Activated CD4-positive, alpha-beta T cell treated with anti-CD3 and anti-CD28 coated beads for 1 hour (primary cell): ENCODE data around the gene TICAM1.
"Not testable (repeated sequence)": the region's sequence is repeated elsewhere in the genome, so short reads cannot be mapped to it uniquely, and the experiment has no call there.

Source experiments
- DNase-seq: peaks from one replicate; pipeline ENCODE4 v3.0.0-alpha.2; 2020

TICAM1 gene

GRCh38 chr19:4803736-4804695 is 27.5 kb downstream of the TICAM1 start:
- DNase-seq, result peak; percentile 53

DNA sequence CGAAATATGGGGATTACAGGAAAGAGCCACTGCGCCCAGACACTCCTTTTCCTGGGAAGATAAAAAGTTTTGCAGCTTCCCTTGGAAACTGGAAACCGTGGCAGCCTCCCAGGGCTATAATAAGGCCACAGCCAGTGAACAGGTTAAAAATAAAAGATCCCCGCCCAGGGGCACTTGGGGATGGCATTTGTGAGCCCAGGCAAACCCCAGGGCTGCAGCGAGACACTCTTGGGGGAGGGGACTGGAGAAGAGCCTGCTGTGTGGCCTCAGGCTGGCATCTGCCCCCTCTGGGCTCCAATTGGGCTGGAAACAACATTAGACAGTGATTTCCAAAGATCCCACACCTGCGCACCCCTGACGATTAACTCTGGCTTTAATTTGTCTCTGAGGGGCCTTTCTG is 28.8 kb downstream of the TICAM1 start:
- no peak for DNase-seq

GRCh38 chr19:4801085-4801619 is 30.4 kb downstream of the TICAM1 start:
- DNase-seq, result no peak

- DNase-seq, result no peak
These were observed 30.9 kb downstream of the TICAM1 start for GRCh38 chr19:4800591-4801081.

- DNase-seq, result no peak
These were observed 36.1 kb downstream of the TICAM1 start for GRCh38 chr19:4795400-4795799.

- no peak for DNase-seq
These were observed 36.5 kb downstream of the TICAM1 start for GRCh38 chr19:4794971-4795370.

DNA sequence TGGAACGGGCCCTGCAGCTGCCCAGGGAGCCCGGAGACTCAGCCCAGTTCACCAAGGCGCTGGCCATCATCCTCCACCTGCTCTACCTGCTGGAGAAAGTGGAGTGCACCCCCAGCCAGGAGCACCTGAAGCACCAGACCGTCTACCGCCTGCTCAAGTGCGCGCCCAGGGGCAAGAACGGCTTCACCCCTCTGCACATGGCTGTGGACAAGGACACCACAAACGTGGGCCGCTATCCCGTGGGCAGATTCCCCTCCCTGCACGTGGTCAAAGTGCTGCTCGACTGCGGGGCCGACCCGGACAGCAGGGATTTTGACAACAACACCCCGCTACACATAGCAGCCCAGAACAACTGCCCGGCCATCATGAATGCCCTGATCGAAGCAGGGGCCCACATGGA is 38.2 kb downstream of the TICAM1 start:
- not testable (repeated sequence) for DNase-seq

- DNase-seq, result not testable (repeated sequence)
These were observed 38.7 kb downstream of the TICAM1 start for GRCh38 chr19:4792866-4793195.

GRCh38 chr19:4792019-4792865 is 39.3 kb downstream of the TICAM1 start:
- not testable (repeated sequence) for DNase-seq

DNA sequence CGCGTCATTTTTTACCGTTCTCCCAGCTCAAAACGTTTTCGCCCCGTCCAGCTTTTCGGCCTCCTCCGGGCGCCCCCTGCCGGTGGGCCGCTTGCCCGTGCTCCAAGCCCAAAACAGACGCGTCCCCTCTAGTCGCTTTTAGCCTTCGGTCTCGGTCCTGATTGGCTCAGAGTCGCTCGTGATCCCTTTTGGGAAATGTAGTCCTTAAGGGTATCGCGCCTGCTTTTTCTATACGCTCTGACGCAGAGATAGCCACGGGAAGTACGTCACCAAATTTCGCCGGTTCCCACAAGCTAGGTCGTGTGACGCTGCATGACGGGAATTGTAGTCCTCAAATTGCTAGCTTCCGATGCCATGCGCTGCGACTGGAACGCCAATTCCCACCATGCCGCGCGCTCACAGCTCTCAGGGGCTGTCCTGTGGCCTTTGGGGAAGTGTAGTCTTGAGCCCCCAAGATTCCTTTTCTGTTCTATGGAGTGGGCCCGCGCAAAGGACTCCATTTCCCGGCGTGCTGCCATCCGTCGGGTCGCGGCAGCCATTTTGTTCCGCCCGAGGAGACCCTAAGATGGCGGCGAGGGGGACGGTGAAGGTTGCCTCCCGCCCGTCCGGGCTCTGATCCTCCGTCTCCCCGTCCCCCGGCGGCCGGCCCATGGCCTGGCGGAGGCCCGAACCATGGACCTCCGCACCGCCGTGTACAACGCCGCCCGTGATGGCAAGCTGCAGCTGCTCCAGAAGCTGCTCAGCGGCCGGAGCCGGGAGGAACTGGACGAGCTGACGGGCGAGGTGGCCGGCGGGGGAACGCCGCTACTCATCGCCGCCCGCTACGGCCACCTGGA is 40.1 kb downstream of the TICAM1 start, which contains the start of gene FEM1A:
Gene FEM1A (plus strand): TSS at position 552 of the 836 bp plus-strand sequence. CDS start 121 bp downstream, at position 673.
- peak; percentile 98 for DNase-seq

DNA sequence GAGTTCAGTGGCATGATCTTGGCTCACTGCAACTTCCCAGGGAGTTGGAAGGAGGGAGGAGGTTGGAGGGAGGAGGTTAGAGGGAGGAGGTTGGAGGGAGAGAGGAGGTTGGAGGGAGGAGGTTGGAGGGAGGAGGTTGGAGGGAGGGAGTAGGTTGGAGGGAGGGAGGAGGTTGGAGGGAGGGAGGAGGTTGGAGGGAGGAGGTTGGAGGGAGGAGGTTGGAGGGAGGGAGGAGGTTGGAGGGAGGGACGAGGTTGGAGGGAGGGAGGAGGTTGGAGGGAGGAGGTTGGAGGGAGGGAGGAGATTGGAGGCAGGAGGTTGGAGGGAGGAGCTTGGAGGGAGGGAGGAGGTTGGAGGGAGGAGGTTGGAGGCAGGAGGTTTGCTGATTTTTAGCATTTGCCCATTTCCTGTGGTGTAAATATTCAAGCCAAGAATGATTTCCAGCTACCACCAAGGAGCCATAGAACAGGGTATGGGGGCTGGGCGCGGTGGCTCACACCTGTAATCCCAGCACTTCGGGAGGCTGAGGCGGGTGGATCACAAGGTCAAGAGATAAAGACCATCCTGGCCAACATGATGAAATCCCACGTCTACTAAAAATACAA is 45.0 kb downstream of the TICAM1 start:
- not testable (repeated sequence) for DNase-seq

- DNase-seq, result no peak
These were observed 49.7 kb downstream of the TICAM1 start for GRCh38 chr19:4781801-4782200.

DNA sequence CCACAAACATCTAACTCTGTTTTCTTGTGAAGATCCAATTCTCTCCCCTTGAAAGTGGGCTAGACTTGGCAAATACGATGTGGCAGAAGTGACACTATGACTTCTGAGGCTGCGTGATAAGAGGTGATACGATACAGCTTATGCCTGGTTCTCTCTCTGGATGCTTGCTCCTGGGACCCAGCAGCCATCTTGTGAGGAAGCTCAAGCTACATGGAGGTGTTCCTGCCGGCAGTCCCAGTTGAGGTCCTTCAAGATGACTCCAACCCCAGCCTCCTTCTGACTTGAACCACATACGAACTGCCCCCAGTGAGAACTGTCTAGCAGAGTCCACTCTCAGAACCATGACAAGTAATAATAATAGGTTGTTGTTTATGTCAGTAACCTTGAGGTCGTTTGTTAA is 50.7 kb downstream of the TICAM1 start:
- no peak for DNase-seq

DNA sequence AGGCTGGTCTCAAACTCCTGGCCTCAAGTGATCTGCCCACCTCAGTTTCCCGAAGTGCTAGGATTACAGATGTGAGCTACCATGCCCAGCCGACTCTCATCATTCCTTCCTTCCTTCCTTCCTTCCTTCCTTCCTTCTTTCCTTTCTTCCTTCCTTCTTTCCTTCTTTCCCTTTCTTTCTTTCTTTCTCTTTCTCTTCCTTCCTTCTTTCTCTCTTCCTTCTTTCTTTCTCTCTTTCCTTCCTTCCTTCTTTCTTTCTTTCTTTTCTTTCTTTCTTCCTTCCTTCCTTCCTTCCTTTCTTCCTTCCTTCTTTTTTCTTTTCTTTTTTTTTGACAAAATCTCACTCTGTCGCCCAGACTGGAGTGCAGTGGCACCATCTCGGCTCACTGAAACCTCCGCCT is 53.4 kb downstream of the TICAM1 start:
- DNase-seq, result not testable (repeated sequence)

DNA sequence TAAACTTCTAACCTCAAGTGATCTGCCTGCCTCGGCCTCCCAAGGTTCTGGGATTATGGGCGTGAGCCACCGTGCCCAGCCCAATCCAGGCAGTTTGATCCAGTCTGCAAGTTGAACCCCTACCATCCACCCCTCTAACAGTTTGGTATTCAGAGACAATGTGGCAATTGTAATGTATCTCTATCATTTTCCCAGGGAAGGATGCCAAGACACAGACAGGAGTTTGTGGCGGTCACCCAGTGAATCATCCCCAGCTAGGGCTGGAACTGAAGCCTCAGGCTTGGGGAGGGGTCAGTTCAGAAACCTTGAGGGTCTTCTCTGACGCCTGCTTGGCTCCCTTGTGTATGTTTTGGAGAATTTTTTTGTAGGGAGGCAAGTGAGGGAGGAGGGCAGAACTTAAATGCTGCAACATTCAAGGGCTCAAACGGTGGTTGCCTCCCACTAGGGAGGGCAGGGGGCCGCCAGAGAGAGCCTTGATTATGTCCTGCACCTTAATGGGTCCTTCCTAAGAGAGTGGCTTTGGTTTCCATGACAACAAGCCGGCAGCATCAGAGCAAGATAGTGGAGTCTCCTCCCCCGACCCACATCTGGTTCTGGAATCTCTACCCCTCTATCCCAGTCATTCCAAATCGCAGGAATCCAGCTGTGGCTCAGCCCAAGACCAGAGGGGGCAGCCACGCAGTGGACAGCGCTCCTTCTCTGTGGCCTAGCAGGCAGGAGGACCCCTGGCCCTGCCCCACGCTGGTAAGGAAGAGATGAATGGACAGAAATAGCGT is 54.9 kb downstream of the TICAM1 start:
- DNase-seq, result no peak

GRCh38 chr19:4775627-4776152 is 55.8 kb downstream of the TICAM1 start:
- DNase-seq, result no peak

- DNase-seq, result no peak
These were observed 57.4 kb downstream of the TICAM1 start for GRCh38 chr19:4774136-4774535.

DNA sequence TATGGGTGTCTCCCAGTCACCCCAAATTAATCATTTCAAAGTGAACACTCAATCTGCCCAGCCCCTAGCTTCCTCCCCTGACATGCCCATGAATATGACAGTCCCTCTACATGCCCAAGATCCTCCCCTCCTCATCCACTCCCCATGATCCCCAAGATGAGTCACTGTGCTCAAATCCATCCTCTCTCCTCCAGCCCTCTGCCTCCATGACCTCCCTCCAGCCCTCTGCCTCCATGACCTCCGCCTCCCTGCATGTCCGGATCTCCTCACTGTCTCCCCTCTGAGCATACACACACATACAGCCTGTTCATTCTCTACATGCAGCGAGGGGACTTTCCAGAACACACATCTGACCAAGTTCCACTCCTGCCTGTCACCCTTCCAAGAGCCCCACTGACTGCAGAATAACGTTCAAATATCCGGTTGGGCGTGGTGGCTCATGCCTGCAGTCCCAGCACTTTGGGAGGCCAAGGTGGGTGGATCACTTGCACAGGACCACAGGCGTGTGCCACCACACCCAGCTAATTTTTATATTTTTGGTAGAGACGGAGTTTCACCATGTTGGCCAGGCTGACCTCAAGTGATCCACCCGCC is 58.4 kb downstream of the TICAM1 start:
- DNase-seq, result no peak

GRCh38 chr19:4772566-4772965 is 58.9 kb downstream of the TICAM1 start:
- DNase-seq, result no peak
